NCI-H128 (cell line): Measurements from ENCODE around the gene TSR1.

Experiments
- DNase-seq: peaks from one replicate; lab custom pipeline; 2025; ENCODE audit not compliant: unreplicated experiment; lab: John Stamatoyannopoulos, UW

TSR1 gene

DNA sequence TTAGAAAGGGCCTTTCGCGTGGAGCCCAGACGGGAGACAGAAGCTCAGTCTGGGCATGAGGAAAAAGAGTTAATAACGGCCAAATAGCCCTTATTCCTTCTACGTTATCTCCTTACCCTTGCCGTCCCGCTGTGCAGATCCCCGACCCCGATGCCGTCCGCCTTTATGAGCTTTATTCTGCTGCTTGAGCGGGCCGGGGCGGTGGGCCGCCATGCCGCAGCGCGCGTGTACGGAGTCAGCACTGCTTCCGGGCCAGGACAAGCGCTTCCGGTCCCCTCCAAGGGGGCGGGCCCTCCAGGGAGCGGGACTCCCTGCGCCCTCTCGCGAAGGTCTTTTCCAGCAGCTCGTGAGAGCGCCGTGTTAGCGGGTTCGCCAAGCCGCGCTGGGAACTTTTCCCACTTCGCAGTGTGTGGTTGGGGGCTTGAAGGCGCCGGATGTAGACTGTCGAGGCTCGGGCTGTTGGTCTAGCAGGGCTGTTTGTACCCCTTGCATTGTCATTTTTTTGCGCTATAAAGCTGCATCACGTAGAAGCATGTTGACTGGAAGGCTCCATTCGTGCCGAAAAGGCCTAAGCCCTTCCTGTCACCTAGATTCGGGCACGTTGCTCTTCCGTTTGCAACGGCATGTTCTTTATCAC, at the start of gene TSR1:
Gene TSR1 (minus strand): TSS at position 243 of the 637 bp plus-strand sequence. CDS start 30 bp downstream, at position 213.
- peak; percentile 76 for DNase-seq

DNA sequence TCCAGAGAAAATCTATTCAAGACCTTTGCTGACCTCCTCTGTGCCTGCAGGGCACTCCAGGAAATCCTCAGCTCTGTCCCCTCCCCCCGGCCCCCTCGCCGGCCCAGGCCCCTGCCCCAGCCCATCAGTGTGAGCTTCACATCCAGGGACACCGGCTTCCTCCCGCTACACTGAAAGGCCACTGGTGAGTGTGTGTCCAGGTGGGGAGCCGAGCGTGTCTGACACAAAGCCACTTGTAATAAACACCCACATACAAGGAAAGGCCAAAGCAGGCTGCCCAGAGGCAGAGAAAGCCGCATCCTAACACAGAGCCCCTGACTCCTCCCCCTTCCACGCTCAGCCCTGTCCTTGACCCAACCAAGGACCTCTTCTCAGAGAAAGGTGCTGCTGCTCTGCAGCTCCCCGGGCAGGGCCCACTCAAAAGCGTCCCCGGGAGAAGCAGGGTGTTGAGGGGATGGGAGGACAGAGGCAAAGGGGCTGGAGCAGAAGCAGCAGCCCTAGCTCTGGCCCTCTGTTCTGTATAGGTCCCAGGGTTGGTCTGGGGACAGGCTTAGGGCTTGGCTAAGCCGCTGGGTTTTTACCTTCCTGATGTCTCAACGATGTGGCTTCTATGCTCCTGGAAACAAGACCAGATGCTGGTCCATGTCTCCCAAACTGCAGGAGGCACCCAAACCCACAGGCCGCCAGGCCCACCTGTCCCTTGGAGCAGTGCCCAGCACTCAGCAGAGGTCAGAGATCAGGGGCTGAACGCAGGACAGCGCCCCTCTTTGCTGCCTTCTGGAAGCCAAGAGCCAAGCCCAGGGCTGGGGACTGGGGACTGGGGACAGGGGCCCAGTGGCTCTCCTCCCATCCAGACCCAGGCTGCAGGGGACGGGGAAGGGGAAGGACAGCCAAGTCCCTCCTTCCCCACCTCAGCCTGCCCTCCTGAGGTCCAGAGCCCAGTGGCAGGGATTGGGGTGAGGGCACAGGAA, 49.3 kb upstream of the TSR1 start:
- no peak for DNase-seq

DNA sequence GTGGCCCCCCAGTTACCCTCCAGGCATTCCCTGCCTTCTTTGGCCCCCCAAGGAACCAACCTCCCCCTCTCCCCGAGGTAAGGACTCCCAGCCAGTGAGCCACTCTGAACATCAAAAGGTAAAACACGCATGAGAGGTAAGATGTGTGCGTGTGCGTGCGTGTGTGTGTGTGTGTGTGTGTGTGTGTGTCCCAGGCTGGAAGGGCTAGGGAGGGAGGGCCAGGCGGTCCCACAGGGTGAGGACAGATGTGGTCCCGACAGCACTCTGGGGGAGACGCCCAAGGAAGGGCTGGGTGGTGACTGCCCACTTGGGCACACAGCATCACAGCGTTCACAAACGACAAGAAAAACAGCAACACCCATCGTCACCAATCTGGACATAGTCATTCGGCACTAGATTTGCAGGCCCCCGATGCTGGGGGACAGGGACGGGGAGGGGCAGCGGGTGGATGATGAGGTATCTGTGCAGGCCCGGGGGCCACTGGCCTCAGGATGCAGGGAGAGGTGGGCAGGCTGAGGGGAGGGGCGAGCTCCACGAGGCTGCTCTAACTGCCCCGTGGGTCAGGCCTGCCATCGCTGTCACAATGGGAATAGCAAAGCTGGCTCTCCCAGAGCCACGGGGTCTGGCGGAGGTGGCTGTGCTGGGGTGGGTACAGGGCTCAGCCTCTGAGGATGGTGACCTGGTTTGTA, 48.3 kb upstream of the TSR1 start:
- DNase-seq = no peak

DNA sequence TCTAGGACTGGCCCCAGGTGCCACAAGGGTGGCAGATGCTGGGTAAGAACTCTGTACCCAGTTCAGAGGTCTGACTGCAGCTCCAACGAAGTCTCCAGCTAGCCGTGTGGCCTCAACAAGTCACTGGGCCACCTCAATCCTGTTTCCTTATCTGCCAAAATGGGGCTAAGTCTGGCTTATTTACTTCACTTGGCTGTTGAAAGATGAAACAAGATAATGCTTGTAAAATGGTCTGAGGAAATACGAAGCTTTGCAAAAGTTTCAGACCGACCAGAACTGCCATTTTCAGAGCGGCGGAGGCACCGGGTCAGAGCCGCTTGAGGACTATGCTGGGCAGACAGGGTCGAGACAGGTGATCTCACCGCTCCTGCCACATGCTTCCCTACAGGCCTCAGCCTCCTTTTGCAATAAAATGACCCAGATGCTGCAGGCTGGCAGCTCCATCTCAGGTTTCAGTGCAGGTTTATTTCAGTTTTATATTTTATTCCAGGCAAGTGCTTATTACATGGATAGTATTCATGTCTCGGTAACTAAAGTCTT, 47.4 kb upstream of the TSR1 start:
- DNase-seq = no peak

DNA sequence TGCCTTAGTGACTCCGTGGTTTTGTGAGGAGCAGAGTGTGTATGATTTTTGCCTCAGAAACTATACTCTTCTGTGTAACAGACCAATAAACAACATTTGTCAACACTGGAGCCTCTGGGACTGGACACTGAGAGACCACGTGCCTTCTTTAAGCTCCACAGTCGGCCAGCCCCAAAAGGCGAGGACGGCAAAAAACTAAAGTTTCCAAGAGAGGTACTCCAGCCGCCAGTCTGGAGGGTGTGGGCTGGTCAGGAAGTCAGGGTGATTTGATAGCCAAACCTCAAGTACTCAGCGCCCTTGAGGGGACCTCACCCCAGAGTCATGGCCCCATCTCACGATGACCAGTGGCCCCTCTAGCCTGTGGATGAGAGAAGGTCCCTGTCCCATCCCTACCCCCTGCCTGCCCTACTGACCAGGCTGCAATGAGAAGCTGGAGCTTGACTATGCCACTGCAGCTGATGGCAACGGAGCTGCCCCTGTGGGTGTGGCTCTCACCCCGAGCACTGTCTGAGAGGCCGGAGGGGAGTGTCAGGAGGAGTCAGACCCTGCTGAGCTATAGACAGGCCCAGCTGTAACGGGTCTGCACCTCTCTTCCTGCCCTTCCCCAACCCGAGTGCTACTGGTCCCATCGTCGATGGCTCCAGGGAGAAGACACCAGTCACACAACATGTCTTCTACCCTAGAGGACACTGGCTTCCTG, 44.8 kb upstream of the TSR1 start:
- DNase-seq = no peak

DNA sequence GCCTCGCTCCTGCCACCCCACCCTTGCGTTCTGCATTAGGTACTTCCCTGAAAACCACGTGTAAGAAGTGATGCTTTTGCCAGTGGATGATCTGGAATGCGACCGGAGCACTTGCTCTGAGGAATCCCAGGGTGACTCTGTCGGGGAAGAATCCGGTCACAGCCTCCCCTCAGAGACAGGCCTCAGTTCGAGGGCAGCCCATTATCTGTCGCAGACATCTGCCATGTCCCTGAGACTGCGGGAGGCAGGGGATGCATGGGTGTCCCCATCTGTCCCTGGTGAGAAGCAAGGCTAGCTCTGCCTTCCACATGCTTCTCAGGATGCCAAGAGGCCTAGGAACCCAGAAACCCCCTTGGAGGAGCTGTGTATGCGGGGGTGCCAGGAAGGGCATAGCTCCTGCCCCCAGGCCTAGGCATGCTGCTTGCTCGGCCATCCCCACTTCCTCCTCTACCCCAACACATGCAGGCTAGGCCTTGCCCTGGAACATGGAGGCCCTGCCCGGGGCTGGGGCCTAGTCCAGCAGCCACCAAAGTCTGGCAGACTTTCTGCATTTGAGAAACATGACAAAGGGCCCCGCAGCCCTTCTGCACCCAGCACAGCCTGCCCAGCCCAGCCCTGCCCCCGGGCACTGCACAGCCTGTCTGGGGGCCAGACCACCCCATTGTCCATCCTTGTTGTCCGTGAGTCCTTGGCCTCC, 44.1 kb upstream of the TSR1 start:
- DNase-seq = no peak

DNA sequence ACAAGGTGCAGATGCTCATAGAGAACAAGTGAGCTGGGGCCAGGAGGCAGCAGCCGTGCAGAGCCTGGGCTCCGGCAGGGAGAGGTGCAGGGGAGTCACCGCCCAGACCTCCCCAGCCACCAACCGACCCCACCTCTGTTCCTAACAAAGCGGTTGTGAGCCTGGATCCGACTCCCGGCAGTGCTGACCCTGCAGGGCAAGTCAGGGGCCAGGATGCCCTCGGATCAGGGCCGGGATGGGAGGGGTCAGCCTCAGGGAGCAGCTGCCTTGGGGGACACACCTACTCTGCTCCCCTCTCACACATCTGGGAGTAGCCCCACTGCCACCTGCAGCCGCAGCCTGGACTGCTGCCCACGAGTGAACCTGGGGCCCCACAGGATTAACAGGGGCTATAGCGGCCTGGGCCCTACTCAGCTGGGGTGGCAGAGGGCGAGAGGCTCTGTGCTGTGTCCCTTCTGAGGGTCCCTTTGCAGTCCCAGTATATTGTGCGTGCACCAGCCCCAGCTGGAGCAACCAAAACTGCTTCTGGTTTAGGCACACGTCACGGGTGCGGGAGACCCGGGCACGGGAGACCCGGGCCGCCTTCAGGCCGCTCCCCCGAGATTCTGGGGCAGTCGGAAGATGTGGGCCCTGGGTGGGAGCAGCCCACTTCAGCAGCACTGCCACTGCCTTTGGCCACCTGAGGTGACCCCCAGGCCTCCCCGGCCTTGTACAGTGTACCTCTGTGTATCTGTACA, 43.4 kb upstream of the TSR1 start:
- no peak for DNase-seq

DNA sequence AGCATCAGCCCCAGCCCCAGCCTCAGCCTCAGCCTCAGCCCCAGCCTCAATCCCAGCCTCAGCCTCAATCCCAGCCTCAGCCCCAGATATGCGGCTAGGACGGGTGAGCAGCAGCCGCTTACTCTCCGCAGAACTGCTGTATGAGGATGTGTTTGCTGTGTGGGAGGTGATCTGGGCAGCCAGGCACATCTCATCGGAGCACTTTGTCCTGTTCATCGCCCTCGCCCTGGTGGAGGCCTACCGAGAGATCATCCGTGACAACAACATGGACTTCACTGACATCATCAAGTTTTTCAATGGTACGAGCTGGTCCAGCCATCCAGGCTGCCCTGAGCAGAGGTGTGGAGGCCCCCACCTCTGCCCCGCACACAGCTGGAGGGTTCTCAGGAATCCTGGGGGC, 42.6 kb upstream of the TSR1 start:
- no peak for DNase-seq

DNA sequence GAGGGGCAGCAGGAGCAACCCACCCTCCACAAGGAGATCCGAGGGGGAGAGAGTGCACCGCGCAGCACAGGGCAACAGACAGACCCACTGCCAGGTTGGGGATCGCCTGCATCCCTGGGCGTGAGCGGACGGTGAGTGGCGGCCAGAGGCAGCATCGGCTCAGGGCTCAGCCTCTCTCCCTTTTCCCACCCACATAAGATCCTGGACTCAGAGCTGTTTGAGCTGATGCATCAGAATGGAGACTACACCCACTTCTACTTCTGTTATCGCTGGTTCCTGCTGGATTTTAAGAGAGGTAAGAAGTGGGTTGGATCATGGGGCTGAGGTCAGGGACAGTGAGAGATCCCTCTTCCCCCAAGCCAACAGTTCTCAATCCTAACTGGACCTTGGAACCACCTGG, 41.4 kb upstream of the TSR1 start:
- no peak for DNase-seq

DNA sequence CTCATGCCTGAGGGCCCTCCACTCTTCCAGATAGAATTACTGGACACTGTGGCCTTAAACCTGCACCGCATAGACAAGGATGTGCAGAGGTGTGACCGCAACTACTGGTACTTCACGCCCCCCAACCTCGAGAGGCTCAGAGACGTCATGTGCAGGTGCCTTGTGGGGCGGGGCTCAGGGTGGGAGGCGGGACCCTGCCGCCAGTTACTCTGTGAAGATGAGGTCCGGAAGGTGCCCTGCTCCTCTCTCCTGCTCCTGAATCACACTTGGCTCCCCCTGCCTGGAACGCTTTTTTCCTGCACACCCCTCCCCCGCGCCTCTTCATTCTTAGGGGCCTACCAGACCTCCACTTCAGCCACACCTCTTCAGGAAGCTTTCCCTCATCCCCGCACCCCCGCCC, 39.9 kb upstream of the TSR1 start:
- DNase-seq = no peak

DNA sequence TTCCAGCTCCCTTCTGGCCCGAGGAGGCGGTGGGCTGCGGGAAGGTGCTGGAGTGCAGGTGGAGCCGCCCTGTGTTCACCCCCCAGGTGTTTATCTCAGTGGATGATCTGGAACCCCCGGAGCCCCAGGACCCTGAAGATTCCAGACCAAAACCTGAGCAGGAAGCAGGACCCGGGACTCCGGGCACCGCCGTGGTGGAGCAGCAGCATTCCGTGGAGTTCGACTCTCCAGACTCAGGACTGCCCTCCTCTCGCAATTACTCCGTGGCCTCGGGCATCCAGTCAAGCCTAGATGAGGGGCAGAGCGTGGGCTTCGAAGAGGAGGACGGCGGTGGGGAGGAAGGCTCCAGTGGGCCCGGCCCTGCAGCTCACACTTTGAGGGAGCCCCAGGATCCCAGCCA, 39.1 kb upstream of the TSR1 start:
- DNase-seq = no peak

DNA sequence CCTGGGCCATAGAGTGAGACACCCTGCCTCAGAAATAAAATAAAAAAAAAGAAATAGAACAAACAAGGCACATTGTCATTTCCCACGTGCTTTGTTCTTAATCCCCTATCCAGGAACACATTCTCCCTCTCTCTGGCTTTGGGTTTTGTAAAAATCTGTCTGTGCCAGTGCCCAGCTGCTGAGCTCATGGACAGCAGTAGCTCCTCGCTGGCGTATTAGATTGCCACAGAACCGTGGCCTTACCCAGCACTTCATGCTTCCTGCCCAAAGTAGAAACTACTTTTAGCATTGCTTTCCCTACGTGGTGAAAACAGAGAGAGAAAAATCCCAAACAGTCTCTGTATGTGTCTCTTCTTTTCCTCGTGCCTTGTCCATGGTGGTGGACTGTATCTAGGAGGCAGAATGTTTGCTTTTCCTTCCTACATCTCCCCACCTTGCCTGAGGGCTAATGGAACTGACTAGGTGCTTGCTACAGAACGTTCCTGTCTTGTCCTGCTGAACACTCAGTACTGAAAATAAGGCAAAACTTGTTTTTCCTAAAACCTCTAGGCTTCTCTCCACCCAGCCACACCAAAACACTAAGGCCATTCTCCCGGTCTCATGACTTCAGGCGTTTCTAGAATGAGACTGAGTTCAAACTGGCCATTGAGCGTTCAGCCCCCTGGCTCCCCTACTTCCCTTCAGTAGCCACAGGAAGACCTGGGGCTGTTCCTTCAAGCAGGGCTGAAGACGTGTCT, 38.5 kb upstream of the TSR1 start:
- no peak for DNase-seq

DNA sequence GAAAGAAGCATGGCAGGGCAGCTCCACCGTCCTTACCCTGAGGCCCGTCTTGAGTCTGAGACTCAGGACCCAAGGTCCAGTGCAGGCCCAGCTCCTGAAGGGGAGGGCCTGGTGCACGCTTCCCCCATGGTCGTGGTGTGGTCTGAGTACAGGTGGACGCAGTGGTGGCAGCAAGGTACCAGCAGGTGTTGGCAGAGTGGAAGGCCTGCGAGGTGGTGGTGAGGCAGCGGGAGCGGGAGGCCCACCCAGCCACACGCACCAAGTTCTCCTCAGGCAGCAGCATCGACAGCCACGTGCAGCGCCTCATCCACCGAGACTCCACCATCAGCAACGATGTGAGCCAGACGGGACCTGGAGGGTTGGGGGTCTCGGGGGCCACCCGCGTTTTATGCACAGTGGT, 36.9 kb upstream of the TSR1 start:
- DNase-seq = no peak

DNA sequence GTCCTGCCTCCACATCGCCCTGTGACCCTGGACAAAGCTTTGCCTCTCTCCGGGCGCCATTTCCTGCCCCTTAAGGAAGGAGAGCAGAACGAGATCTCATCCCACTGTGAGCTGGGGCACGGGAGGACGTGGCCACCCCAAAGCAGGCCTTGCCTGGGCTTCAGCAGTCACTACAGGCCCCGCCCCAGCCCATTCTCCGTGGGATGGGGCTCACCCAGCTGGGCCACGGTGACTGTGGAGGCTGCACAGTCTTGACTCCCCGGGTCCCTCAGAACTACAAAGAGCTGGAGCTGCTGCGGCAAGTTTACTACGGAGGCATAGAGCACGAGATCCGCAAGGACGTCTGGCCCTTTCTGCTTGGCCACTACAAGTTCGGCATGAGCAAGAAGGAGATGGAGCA, 36.4 kb upstream of the TSR1 start:
- no peak for DNase-seq

DNA sequence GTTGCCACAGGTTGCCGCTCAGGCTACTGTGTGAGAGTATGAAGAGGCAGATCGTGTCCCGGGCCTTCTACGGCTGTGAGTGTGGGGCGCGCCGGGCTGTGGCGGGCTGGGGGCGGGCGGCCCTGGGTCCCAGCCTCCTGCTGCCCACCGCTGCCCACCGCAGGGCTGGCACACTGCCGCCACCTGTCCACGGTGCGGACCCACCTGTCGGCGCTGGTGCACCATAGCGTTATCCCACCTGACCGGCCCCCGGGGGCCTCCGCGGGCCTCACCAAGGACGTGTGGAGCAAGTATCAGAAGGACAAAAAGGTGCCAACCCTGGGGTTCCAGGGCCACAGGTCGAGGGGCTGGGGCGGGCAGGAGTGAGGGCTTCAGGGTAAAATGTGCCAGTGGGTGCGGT, 35.9 kb upstream of the TSR1 start:
- no peak for DNase-seq

DNA sequence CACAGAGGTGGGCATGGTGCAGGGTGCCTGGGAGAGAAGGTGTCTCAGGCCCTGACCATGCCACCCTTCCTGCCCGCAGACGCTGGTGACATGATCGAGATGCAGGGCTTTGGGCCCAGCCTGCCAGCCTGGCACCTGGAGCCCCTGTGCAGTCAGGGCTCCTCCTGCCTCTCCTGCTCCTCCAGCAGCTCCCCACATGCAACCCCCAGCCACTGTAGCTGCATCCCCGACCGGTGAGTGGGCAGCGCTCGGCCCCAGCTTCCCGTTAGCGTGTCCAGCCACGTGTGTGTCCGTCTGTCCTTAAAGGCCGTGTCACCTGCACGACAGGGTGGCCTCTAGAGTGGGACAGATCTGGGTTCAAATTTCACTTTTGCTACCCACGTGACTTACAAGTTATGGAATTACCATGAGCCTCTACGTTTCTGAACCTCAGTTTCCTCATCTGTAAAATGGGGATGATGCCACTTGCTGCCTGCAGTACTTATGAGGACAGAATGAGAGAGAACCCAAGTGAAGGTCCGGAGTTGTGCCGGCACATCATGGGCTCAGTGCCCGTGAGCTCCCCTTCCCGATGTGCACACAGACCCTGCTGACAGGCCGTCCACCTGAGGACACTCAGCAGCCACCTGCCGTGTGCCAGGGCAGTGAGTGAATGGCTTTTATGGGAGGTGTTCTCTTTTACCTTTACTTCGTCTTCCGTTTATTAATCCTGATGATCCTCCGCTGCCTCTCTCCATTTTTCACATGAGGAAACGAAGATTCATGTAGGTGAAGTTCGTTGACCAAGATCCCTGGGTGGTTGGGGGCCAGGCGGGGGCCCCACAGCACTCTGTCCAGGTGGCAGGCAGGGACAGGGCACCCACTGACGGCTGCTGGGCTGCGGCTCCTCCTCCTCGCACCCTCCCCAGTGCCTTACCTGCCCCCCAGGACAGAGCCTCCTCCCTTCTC, 35.2 kb upstream of the TSR1 start:
- no peak for DNase-seq

DNA sequence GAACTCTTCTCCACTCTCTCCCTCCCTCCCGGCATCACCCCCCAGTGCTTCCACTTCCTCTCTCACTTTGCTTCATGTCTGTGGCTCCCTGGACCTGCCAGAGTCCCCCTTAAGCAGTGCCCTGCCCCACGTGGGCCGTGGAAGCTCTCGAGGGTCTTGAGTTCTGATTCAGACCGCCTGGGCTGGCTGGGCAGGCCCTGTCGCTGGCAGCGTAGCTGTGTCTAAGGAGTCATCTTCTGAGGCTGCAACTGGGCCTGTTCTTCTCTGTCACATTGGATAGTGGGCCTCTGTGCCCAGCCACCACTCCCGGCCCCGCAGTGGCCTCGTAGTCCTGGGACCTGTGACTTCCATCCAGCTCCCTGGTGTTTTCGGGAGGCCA, 33.9 kb upstream of the TSR1 start:
- no peak for DNase-seq
